ENCODE results near the gene DDX1. TPM values are rescaled to one million over a fixed set of nuclear protein-coding genes. Genes with fewer than 3 reads are reported as not detected.

Gene DDX1
- total and polyA plus RNA-seq, 2 donors (not counting 3 experiments of a cell fraction or from before 2014, with no cell fraction given), result 41.2 to 117 TPM

GRCh38 chr2:15548974-15549373, 42.7 kb upstream of the DDX1 start:
- POLR2A ChIA-PET, result no interaction called here
- Histone ChIP-seq H3K27ac (ENCODE audit: insufficient read depth, low read depth, low read length) (no peak overlapping the region), H3K9me3 (replicated peaks; ENCODE audit: control insufficient read depth, insufficient read depth, low read length) (no peaks in the 10 kb centered on the region), H3K27me3 (ENCODE audit: control insufficient read depth in 2 of 2, insufficient read depth in 2 of 2, low read length in 2 of 2) (no peaks in the 10 kb centered on the region), H3K9me1 (replicated peaks; ENCODE audit: control insufficient read depth, extremely low read depth, insufficient read depth, low read length) (no peaks in the 10 kb centered on the region), H3K4me2 (ENCODE audit: insufficient read depth, low read length) (no peak overlapping the region), H3K36me3 (ENCODE audit: control insufficient read depth in 2 of 2, extremely low read depth in 1 of 2, insufficient read depth in 2 of 2, low read length in 2 of 2) (peaks cover 0 to 5% of the 10 kb centered on the region in 2 experiments), H3K4me1 (ENCODE audit: control insufficient read depth, extremely low read depth, insufficient read depth, low read length) (no peaks in the 10 kb centered on the region), H4K20me1 (replicated peaks; ENCODE audit: control insufficient read depth, extremely low read depth, insufficient read depth, low read length) (no peaks in the 10 kb centered on the region), H3K9ac (replicated peaks; ENCODE audit: extremely low read depth, insufficient read depth, low read length) (no peak overlapping the region), H2AFZ (ENCODE audit: low read depth, low read length) (no peak overlapping the region), H3K4me3 (replicated peaks in 1 of 3; ENCODE audit: insufficient read depth in 1 of 3, low read depth in 1 of 3, low read length in 3 of 3) (no peak overlapping the region), H3K79me2 (ENCODE audit: control insufficient read depth, insufficient read depth, low read length) (no peaks in the 10 kb centered on the region)
- CTCF ChIA-PET, result interaction anchor here (1.3 kb wide), 1 partner anchor 28 kb away, joined by 8 read pairs; no protein-coding TSS in a partner anchor
- dilution Hi-C loops (cut with MboI; ENCODE audit: extremely low pct_ligation_motif_present, low sequenced_read_pairs) (no loop called here), intact Hi-C loops (cut with micrococcal nuclease) (no loop called here)
- BruUV-seq (replicated peaks), result no TSS peak
- TF ChIP-seq GATA2 (IDR thresholded peaks at IDR 0.05; ENCODE audit: insufficient read depth, insufficient read length, low read depth, low read length) (no peak), MYC (IDR thresholded peaks at IDR 0.05; ENCODE audit: low read depth, low read length) (no peak), FOS (IDR thresholded peaks at IDR 0.05; ENCODE audit: borderline replicate concordance, insufficient read depth, low read length) (no peak), MAX (IDR thresholded peaks at IDR 0.05; ENCODE audit: insufficient read depth, insufficient read length) (no peak), POLR2A (IDR thresholded peaks at IDR 0.05; ENCODE audit: low read depth, low read length) (no peak), EZH2 (IDR thresholded peaks at IDR 0.05; ENCODE audit: borderline replicate concordance, low read depth, low read length, severe bottlenecking) (no peak)
- no peak for DNase-seq (ENCODE audit: low read depth, low spot score)
- no peak for FAIRE-seq

- Histone ChIP-seq H3K9me1 (replicated peaks; ENCODE audit: control insufficient read depth, extremely low read depth, insufficient read depth, low read length) (no peaks in the 10 kb centered on the region), H3K9me3 (replicated peaks; ENCODE audit: control insufficient read depth, insufficient read depth, low read length) (no peaks in the 10 kb centered on the region), H4K20me1 (replicated peaks; ENCODE audit: control insufficient read depth, extremely low read depth, insufficient read depth, low read length) (peaks cover 2% of the 10 kb centered on the region), H3K79me2 (ENCODE audit: control insufficient read depth, insufficient read depth, low read length) (peaks cover 8% of the 10 kb centered on the region), H3K4me1 (ENCODE audit: control insufficient read depth, extremely low read depth, insufficient read depth, low read length) (no peaks in the 10 kb centered on the region), H3K27me3 (ENCODE audit: control insufficient read depth in 2 of 2, insufficient read depth in 2 of 2, low read length in 2 of 2) (no peaks in the 10 kb centered on the region), H3K36me3 (ENCODE audit: control insufficient read depth in 2 of 2, extremely low read depth in 1 of 2, insufficient read depth in 2 of 2, low read length in 2 of 2) (peaks cover 5 to 7% of the 10 kb centered on the region in 2 experiments), H2AFZ (ENCODE audit: low read depth, low read length) (no peak overlapping the region), H3K4me3 (replicated peaks in 1 of 3; ENCODE audit: insufficient read depth in 1 of 3, low read depth in 1 of 3, low read length in 3 of 3) (no peak overlapping the region), H3K4me2 (ENCODE audit: insufficient read depth, low read length) (no peak overlapping the region), H3K27ac (ENCODE audit: insufficient read depth, low read depth, low read length) (no peak overlapping the region), H3K9ac (replicated peaks; ENCODE audit: extremely low read depth, insufficient read depth, low read length) (no peak overlapping the region)
- POLR2A ChIA-PET, result no interaction called here
- intact Hi-C loops (cut with micrococcal nuclease) (no loop called here), dilution Hi-C loops (cut with MboI; ENCODE audit: extremely low pct_ligation_motif_present, low sequenced_read_pairs) (no loop called here)
- no TSS peak for BruUV-seq (replicated peaks)
- TF ChIP-seq EZH2 (IDR thresholded peaks at IDR 0.05; ENCODE audit: borderline replicate concordance, low read depth, low read length, severe bottlenecking) (no peak), POLR2A (IDR thresholded peaks at IDR 0.05; ENCODE audit: low read depth, low read length) (no peak), JUN (IDR thresholded peaks at IDR 0.05; ENCODE audit: borderline replicate concordance, insufficient read depth, insufficient read length, low read depth) (no peak), POLR2AphosphoS5 (IDR thresholded peaks at IDR 0.05; ENCODE audit: insufficient read depth, low read depth, low read length) (no peak), GATA2 (IDR thresholded peaks at IDR 0.05; ENCODE audit: insufficient read depth, insufficient read length, low read depth, low read length) (no peak), MYC (IDR thresholded peaks at IDR 0.05; ENCODE audit: low read depth, low read length) (no peak), MAX (IDR thresholded peaks at IDR 0.05; ENCODE audit: insufficient read depth, insufficient read length) (no peak), CTCF (IDR thresholded peaks at IDR 0.05; ENCODE audit: extremely low read depth in 1 of 2, insufficient read depth in 1 of 2, low read depth in 1 of 2, low read length in 2 of 2) (no peak), FOS (IDR thresholded peaks at IDR 0.05; ENCODE audit: borderline replicate concordance, insufficient read depth, low read length) (no peak)
- no peak for FAIRE-seq
- CTCF ChIA-PET, result interaction anchor here (1.6 kb wide), 1 partner anchor 24 kb away, joined by 3 read pairs; no protein-coding TSS in a partner anchor
- DNase-seq (ENCODE audit: low read depth, low spot score), result no peak
Measured at GRCh38 chr2:15553519-15553918, 38.1 kb upstream of the DDX1 start.

All from endothelial cell of umbilical vein (primary cell).